Stomach (tissue), 4 donors: ENCODE results near the gene FUCA1.

Experiments used
- CTCF ChIP-seq, 7 experiments: fragments of 450-650 bp in 4 of 7; fragments of 200-600 bp in 3 of 7; sonication (generic) in 3 of 7; IDR thresholded peaks; one replicate each; pipeline ENCODE4 v1.5.1; 2016 to 2019; ENCODE audit warnings: antibody characterized with exemption in 7 of 7, control low read depth in 2 of 7, mild to moderate bottlenecking in 1 of 7
- EP300 ChIP-seq: sonication (generic); formaldehyde crosslinking; IDR thresholded peaks from one replicate; pipeline ENCODE4 v1.6.1; 2017; ENCODE audit warnings: antibody characterized with exemption
- POLR2A ChIP-seq, 4 donors: fragments of 450-650 bp; IDR thresholded peaks; one replicate each; pipeline ENCODE4 v1.6.1; 2016; ENCODE audit warnings: antibody characterized with exemption in 4 of 4, control low read depth in 2 of 4, mild to moderate bottlenecking in 1 of 4, moderate library complexity in 1 of 4
- POLR2AphosphoS5 ChIP-seq, 3 donors: sonication (generic); formaldehyde crosslinking; IDR thresholded peaks; one replicate each; pipeline ENCODE4 v1.6.1; 2016; ENCODE audit warnings: antibody characterized with exemption in 3 of 3

GRCh38 chr1:23838401-23838866 is 29.7 kb downstream of the FUCA1 start:
- TF ChIP-seq POLR2AphosphoS5 (IDR thresholded peaks at IDR 0.05) (no peak), POLR2A (IDR thresholded peaks at IDR 0.05) (no peak), CTCF (IDR thresholded peaks at IDR 0.05) (no peak), EP300 (no peak)
